Natural killer cell (primary cell): ENCODE measurements around the gene ONECUT3. TPM values are rescaled to one million over a fixed set of nuclear protein-coding genes. Genes with fewer than 3 reads are reported as not detected.

Experiments used
- ATAC-seq, 3 donors: fragments of 150-1000 bp in 2 of 3; fragments of 200-7000 bp in 1 of 3; cut with Tn5 transposase; 1 replicate in 1 of 3; 2 replicates in 2 of 3; pipeline ENCODE4 v1.10.0; 2021; ENCODE audit warnings: mild to moderate bottlenecking in 2 of 3, moderate library complexity in 2 of 3
- DNase-seq, 2 donors: peaks; one replicate each; pipeline versions ENCODE4 v3.0.0 to v3.0.0-alpha.2; 2013 to 2021; ENCODE audit warnings: mixed read lengths in 1 of 2
- H3K27ac ChIP-seq: one replicate; pipeline ENCODE4 v1.5.1; 2013; ENCODE audit warnings: mild to moderate bottlenecking, low read length
- H3K27me3 ChIP-seq: one replicate; pipeline ENCODE4 v1.6.1; 2013; ENCODE audit warnings: low read length; ENCODE audit not compliant: control insufficient read depth, insufficient read depth
- H3K36me3 ChIP-seq: one replicate; pipeline ENCODE4 v1.6.1; 2013; ENCODE audit warnings: low read length; ENCODE audit not compliant: control insufficient read depth, insufficient read depth
- H3K4me1 ChIP-seq: one replicate; pipeline ENCODE4 v1.6.1; 2013; ENCODE audit warnings: low read length; ENCODE audit not compliant: control insufficient read depth, insufficient read depth
- H3K4me3 ChIP-seq: one replicate; pipeline ENCODE4 v1.5.1; 2013; ENCODE audit warnings: low read length
- H3K9me3 ChIP-seq: one replicate; pipeline ENCODE4 v1.6.1; 2013; ENCODE audit warnings: low read length; ENCODE audit not compliant: control insufficient read depth, insufficient read depth
- H3K27ac Mint-ChIP-seq, 2 donors: one replicate each; pipeline ENCODE4 v1.8.0; 2022; ENCODE audit warnings: mild to moderate bottlenecking in 2 of 2, mixed read lengths in 2 of 2, moderate library complexity in 1 of 2
- H3K27me3 Mint-ChIP-seq, 2 donors: one replicate each; pipeline ENCODE4 v1.8.0; 2022; ENCODE audit warnings: low read depth in 2 of 2, mixed read lengths in 2 of 2
- H3K36me3 Mint-ChIP-seq: one replicate; pipeline ENCODE4 v1.8.0; 2022; ENCODE audit warnings: mixed read lengths
- H3K4me1 Mint-ChIP-seq, 2 donors: one replicate each; pipeline ENCODE4 v1.8.0; 2022; ENCODE audit warnings: mixed read lengths in 2 of 2
- H3K4me3 Mint-ChIP-seq: one replicate; pipeline ENCODE4 v1.8.0; 2022; ENCODE audit warnings: mild to moderate bottlenecking, moderate library complexity, mixed read lengths
- H3K9me3 Mint-ChIP-seq, 2 donors: one replicate each; pipeline ENCODE4 v1.8.0; 2022; ENCODE audit warnings: mixed read lengths in 2 of 2
- CTCF ChIP-seq: fragments of 200-600 bp; IDR thresholded peaks from one replicate; pipeline ENCODE4 v1.8.0; 2022; ENCODE audit warnings: antibody characterized with exemption
- WGBS: methylation state at CpG from one replicate; pipeline ENCODE4 v1.1.7; 2013; ENCODE audit warnings: missing lambda C conversion rate; ENCODE audit not compliant: insufficient coverage; 5-methylcytosine and 5-hydroxymethylcytosine counted together
- intact Hi-C: fragments of 100-400 bp; cut with micrococcal nuclease; formaldehyde crosslinking; loops from one replicate; pipeline ENCODE4 v1.14.2; 2022
- total RNA-seq, 4 donors: library from RNA; stranded (reverse); fragments of 120-200 nt in 1 of 4; gene quantifications; one replicate each; pipeline versions ENCODE4 v1.2.3 to v1.2.4, GENCODE V29; 2013 to 2022

The ONECUT3 gene
- total RNA-seq, 3 donors from 2014 or later (not counting 1 experiment from before 2014, with no cell fraction given) = not detected

GRCh38 chr19:1755467-1756171 is 2.3 kb downstream of the ONECUT3 start:
- peak overlapping the region; percentile 49 to 58 for H3K27ac Mint-ChIP-seq
- no peak for TF ChIP-seq CTCF

GRCh38 chr19:1756264-1756663 is 3.0 kb downstream of the ONECUT3 start:
- intact Hi-C loops = no loop called here
- Mint-ChIP-seq H3K27ac (no peak overlapping the region), H3K27me3 (peaks cover 15 to 48% of the 10 kb centered on the region in 2 donors), H3K9me3 (no peaks in the 10 kb centered on the region), H3K4me3 (no peak overlapping the region), H3K4me1 (peaks cover 0 to 19% of the 10 kb centered on the region in 2 donors), H3K36me3 (no peaks in the 10 kb centered on the region)
- H3K4me3 ChIP-seq = no peak overlapping the region
- H3K9me3 ChIP-seq = no peaks in the 10 kb centered on the region
- H3K27me3 ChIP-seq = peaks cover 61% of the 10 kb centered on the region
- DNase-seq (no peak), ATAC-seq (no peak)
- WGBS = 8% methylated on average over 20 of the region's 20 CpGs
- no peak for TF ChIP-seq CTCF
- H3K36me3 ChIP-seq = no peaks in the 10 kb centered on the region
- H3K4me1 ChIP-seq = peaks cover 9% of the 10 kb centered on the region
- no peak overlapping the region for H3K27ac ChIP-seq

More at GRCh38 chr19:1755467-1756171, 2.3 kb downstream of the ONECUT3 start:
- Mint-ChIP-seq H3K36me3 (no peaks in the 10 kb centered on the region), H3K4me3 (peak overlapping the region; percentile 61), H3K4me1 (peaks cover 0 to 19% of the 10 kb centered on the region in 2 donors), H3K9me3 (no peaks in the 10 kb centered on the region), H3K27me3 (peaks cover 9 to 49% of the 10 kb centered on the region in 2 donors)
- intact Hi-C loops = no loop called here
- Histone ChIP-seq H3K4me3 (no peak overlapping the region), H3K27me3 (peaks cover 66% of the 10 kb centered on the region), H3K4me1 (peaks cover 9% of the 10 kb centered on the region), H3K36me3 (no peaks in the 10 kb centered on the region), H3K9me3 (no peaks in the 10 kb centered on the region), H3K27ac (no peak overlapping the region)
- DNase-seq (no peak), ATAC-seq (no peak)
- WGBS = 6% methylated on average over 43 of the region's 43 CpGs

GRCh38 chr19:1756705-1757465 is 3.6 kb downstream of the ONECUT3 start:
- 5% methylated on average over 29 of the region's 29 CpGs for WGBS
- no peak for TF ChIP-seq CTCF
- Histone ChIP-seq H3K36me3 (no peaks in the 10 kb centered on the region), H3K27me3 (peaks cover 63% of the 10 kb centered on the region), H3K4me3 (no peak overlapping the region), H3K4me1 (peaks cover 8% of the 10 kb centered on the region), H3K9me3 (no peaks in the 10 kb centered on the region), H3K27ac (no peak overlapping the region)
- Mint-ChIP-seq H3K27me3 (peaks cover 22 to 50% of the 10 kb centered on the region in 2 donors), H3K27ac (no peak overlapping the region), H3K9me3 (no peaks in the 10 kb centered on the region), H3K4me3 (no peak overlapping the region), H3K36me3 (no peaks in the 10 kb centered on the region), H3K4me1 (peaks cover 0 to 19% of the 10 kb centered on the region in 2 donors)
- intact Hi-C loops = no loop called here
- no peak for ATAC-seq
- no peak for DNase-seq
